GM10266 (cell line): Measurements from ENCODE around the gene TTLL12.

Source experiments
- DNase-seq: peaks from one replicate; pipeline ENCODE4 v3.0.0; 2012; ENCODE audit errors: extremely low spot score
- CTCF ChIP-seq: IDR thresholded peaks from 2 replicates; pipeline ENCODE4 v1.5.1; 2012; ENCODE audit warnings: mild to moderate bottlenecking, low read depth; ENCODE audit not compliant: control insufficient read depth, insufficient read depth; ENCODE audit errors: missing control alignments

TTLL12 gene

DNA sequence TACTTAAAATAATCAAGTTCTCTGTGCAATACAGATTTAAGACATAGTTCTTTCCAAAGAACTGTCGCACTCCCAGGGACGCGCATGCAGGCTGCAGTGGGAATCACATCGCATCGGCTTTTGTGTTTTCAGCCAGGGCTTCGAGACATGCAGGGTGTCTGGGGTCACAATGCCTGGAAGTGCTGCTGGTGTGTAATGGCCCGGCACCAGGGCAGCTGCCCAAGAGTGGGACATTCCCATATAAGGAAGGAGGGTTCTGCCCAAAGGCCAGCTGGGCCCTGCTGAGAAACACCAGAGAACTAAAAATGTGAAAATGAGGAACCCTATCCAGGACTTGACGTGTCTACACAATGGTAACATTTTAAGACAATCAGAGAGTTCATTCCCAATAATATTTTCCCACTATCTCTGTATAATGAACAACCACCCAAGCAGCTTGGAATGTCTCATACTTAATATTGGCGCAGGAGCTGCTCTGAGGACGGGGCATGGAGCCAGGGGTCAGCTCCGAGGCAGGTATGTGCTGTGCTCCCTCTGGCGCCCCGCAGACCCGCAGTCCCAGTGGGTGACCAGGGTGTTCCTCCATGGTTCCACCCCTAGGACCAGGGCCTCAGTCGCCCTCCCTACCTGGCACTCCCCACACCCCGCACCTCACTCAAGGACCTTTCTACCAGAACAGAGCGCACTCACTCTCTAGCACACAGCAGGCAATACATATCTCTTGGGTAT, 55.0 kb downstream of the TTLL12 start:
- no peak for DNase-seq
- TF ChIP-seq CTCF: no peak

- TF ChIP-seq CTCF: no peak
These were observed 57.2 kb downstream of the TTLL12 start for GRCh38 chr22:43129426-43130425.

DNA sequence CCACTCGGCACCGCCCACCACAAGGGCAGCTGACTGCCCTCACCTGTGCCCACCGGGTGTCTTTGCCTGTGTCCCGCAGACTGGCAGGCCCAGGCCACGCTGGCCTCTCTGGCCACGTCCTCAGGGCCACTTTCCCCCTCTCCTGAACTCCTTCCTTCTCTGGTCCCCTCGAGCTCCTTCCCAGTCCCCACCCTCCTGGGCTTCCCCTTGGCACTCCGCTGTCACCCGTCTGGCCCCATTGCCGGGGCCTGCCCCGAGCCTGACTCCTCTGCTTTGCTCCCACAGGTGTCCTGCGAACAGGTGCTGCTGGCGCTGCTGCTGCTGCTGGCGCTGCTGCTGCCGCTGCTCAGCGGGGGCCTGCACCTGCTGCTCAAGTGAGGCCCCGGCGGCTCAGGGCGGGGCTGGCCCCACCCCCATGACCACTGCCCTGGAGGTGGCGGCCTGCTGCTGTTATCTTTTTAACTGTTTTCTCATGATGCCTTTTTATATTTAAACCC, 58.0 kb downstream of the TTLL12 start:
- no peak for TF ChIP-seq CTCF
- DNase-seq: no peak

More at GRCh38 chr22:43129426-43130425, 57.2 kb downstream of the TTLL12 start:
- no peak for DNase-seq

GRCh38 chr22:43128116-43128515, 58.8 kb downstream of the TTLL12 start:
- DNase-seq: no peak
- TF ChIP-seq CTCF: no peak

DNA sequence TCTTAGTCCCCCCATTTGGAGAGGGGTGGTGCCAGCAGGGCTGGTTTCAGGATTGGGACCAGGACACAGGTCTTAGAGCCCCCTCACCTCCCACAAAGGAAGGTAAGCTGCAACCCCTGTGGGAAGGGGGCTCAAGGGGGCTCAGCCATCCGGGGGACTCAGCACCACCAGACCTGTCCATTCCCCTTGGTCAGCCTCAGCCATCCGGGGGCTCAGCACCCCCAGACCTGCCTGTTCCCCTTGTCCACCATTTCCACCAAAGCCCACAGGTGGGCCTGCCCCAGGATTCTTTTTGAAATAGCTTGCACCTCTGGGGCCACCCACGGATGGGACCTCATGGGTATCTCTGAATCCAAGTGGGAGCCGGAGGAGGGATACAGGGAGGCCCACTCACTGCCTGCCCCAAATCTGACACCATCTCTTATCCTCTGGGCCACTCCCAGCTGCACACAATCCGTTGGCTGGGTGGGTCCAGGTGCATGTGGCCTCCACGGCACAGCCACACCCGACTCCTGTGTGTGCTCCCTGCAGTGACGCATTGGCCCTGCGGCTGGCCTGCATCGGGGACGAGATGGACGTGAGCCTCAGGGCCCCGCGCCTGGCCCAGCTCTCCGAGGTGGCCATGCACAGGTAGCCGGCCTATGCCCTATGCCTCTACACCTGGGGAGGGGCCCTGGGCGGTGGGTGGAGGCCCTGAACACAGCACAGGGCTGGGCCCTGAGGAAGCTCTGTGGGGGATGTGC, 59.6 kb downstream of the TTLL12 start:
- no peak for TF ChIP-seq CTCF

DNA sequence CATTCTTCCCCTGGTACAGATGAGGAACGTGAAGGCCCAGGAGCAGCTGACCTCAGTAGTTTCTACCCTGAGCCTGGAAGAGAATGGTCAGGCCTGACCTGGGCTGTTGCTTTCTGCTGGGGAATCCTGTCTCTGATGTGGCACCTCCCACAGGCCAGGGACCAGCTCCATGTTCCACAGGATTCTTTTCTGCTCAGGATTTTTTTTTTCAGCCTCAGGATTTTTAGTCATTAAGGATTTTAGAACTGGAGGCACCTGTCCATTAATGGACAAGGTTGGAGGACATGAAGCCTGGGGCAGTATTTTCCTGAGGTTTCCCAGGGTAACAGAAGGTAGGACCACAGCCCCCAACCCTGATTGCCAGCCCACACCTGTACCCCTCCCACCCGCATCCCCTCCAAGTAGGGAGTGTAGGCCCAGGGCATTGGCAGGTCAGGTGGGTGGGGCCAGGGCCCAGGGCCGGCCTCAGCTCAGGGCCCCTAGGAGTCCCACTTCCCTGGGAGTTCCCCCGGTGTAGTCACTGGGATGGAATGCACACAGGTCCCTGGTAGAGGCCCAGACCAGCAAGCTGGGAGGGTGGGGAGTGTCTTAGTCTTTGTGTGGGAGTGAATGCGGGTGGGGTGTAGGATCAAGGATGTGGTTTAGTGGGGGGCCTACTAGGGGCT, 60.3 kb downstream of the TTLL12 start:
- DNase-seq: no peak
- no peak for TF ChIP-seq CTCF

More for the DNA sequence above, 59.6 kb downstream of the TTLL12 start:
- no peak for DNase-seq
